OCI-LY3 (cell line): ENCODE data around the gene ERBB4.

Experiments used
- CTCF ChIP-seq: fragments of 200-600, 300-600 bp; sonication (generic); IDR thresholded peaks from 2 replicates; pipeline ENCODE4 v1.5.1; 2014; ENCODE audit warnings: antibody characterized with exemption, low read length, low read depth
- EZH2phosphoT487 ChIP-seq: fragments of 200-600 bp; shearing (Covaris generic); IDR thresholded peaks from 2 replicates; pipeline ENCODE4 v1.6.1; 2018; ENCODE audit warnings: antibody characterized with exemption, mixed run types, low read depth

- TF ChIP-seq CTCF, result no peak
- TF ChIP-seq EZH2phosphoT487, result no peak
Measured at GRCh38 chr2:212361174-212361756, 177.3 kb downstream of the ERBB4 start.
